Activated T-cell treated with anti-CD3 and anti-CD28 coated beads, Interleukin-2, amount 50 U/mL, for 1 hour (primary cell): Measurements from ENCODE around the gene FNDC3A.
"Not testable (repeated sequence)": the region's sequence is repeated elsewhere in the genome, so short reads cannot be mapped to it uniquely, and the experiment has no call there.

Experiments used
- DNase-seq: peaks from one replicate; pipeline ENCODE4 v3.0.0-alpha.2; 2020

The FNDC3A gene

GRCh38 chr13:49097374-49097773 lies 121.7 kb downstream of the FNDC3A start:
- no peak for DNase-seq

GRCh38 chr13:49098198-49098597 lies 122.5 kb downstream of the FNDC3A start:
- DNase-seq: no peak

GRCh38 chr13:49098771-49099512 lies 123.2 kb downstream of the FNDC3A start:
- no peak for DNase-seq

- DNase-seq: no peak
These were observed 123.8 kb downstream of the FNDC3A start for GRCh38 chr13:49099513-49099877.

GRCh38 chr13:49100637-49101570 lies 125.2 kb downstream of the FNDC3A start:
- no peak for DNase-seq

GRCh38 chr13:49108196-49108595 lies 132.5 kb downstream of the FNDC3A start:
- no peak for DNase-seq

- DNase-seq: peak; percentile 61
These were observed 134.6 kb downstream of the FNDC3A start for GRCh38 chr13:49110122-49110912.

GRCh38 chr13:49110913-49111170 lies 135.1 kb downstream of the FNDC3A start:
- no peak for DNase-seq

- no peak for DNase-seq
These were observed 137.2 kb downstream of the FNDC3A start for GRCh38 chr13:49112782-49113525.

- DNase-seq: no peak
These were observed 138.0 kb downstream of the FNDC3A start for GRCh38 chr13:49113526-49114286.

GRCh38 chr13:49116873-49117272 lies 141.2 kb downstream of the FNDC3A start:
- no peak for DNase-seq

GRCh38 chr13:49118455-49118854 lies 142.7 kb downstream of the FNDC3A start:
- not testable (repeated sequence) for DNase-seq

GRCh38 chr13:49124693-49125304 lies 149.1 kb downstream of the FNDC3A start:
- no peak for DNase-seq

GRCh38 chr13:49125964-49126524 lies 150.3 kb downstream of the FNDC3A start:
- no peak for DNase-seq

- DNase-seq: no peak
These were observed 156.8 kb downstream of the FNDC3A start for GRCh38 chr13:49132479-49133002.

GRCh38 chr13:49134305-49134704 lies 158.6 kb downstream of the FNDC3A start:
- no peak for DNase-seq

- not testable (repeated sequence) for DNase-seq
These were observed 161.5 kb downstream of the FNDC3A start for GRCh38 chr13:49137138-49137643.

- DNase-seq: no peak
These were observed 165.3 kb downstream of the FNDC3A start for GRCh38 chr13:49140910-49141611.

- DNase-seq: no peak
These were observed 171.2 kb downstream of the FNDC3A start for GRCh38 chr13:49146950-49147355.

- DNase-seq: no peak
These were observed 172.7 kb downstream of the FNDC3A start for GRCh38 chr13:49148405-49148804.
